SK-N-SH treated with all-trans-retinoic acid at 6 μM for 48 hours (cell line): Measurements from ENCODE around the gene FAM186B.

Experiments
- ATAC-seq: fragments of 200-7000 bp; cut with Tn5 transposase; 3 replicates; pipeline ENCODE4 v1.9.1; 2020; ENCODE audit warnings: mild to moderate bottlenecking, moderate library complexity
- ARNTL ChIP-seq: fragments of 450-650 bp; formaldehyde crosslinking; IDR thresholded peaks from 2 replicates; pipeline ENCODE4 v1.5.0; 2020; ENCODE audit warnings: low read depth, mild to moderate bottlenecking, moderate library complexity, borderline replicate concordance
- CREB5 ChIP-seq: fragments of 250-450 bp; sonication (Bioruptor Pico); IDR thresholded peaks from 2 replicates; pipeline ENCODE4 v1.5.1; 2020; ENCODE audit warnings: low read depth, mild to moderate bottlenecking, moderate library complexity
- CSDC2 ChIP-seq: fragments of 250-450 bp; sonication (Bioruptor Pico); IDR thresholded peaks from 2 replicates; pipeline ENCODE4 v1.5.0; 2020; ENCODE audit warnings: mild to moderate bottlenecking, moderate library complexity
- CSRNP3 ChIP-seq: fragments of 250-450 bp; sonication (Bioruptor Pico); IDR thresholded peaks from 2 replicates; pipeline ENCODE4 v1.5.1; 2021; ENCODE audit warnings: mild to moderate bottlenecking, moderate library complexity
- ESRRG ChIP-seq: fragments of 250-450 bp; sonication (Bioruptor Pico); IDR thresholded peaks from 2 replicates; pipeline ENCODE4 v1.6.1; 2021; ENCODE audit warnings: mild to moderate bottlenecking
- GLIS3 ChIP-seq: fragments of 250-450 bp; sonication (Bioruptor Pico); IDR thresholded peaks from 2 replicates; pipeline ENCODE4 v1.5.0; 2020; ENCODE audit warnings: mild to moderate bottlenecking, moderate library complexity
- ISL1 ChIP-seq: fragments of 250-450 bp; sonication (Bioruptor Pico); IDR thresholded peaks from 2 replicates; pipeline ENCODE4 v2.1.2; 2022; ENCODE audit warnings: mild to moderate bottlenecking, moderate library complexity
- OSR1 ChIP-seq: fragments of 250-450 bp; sonication (Bioruptor Pico); IDR thresholded peaks from 2 replicates; pipeline ENCODE4 v1.8.0; 2022; ENCODE audit warnings: moderate library complexity, mild to moderate bottlenecking, inconsistent platforms
- PATZ1 ChIP-seq: fragments of 250-450 bp; sonication (Bioruptor Pico); IDR thresholded peaks from 2 replicates; pipeline ENCODE4 v1.8.0; 2020; ENCODE audit warnings: mild to moderate bottlenecking, moderate library complexity, borderline replicate concordance
- POU6F1 ChIP-seq: fragments of 250-450 bp; sonication (Bioruptor Pico); IDR thresholded peaks from 2 replicates; pipeline ENCODE4 v1.8.0; 2021; ENCODE audit warnings: low read depth, mild to moderate bottlenecking, moderate library complexity, borderline replicate concordance
- PPARA ChIP-seq: fragments of 250-450 bp; sonication (Bioruptor Pico); IDR thresholded peaks from 2 replicates; pipeline ENCODE4 v1.5.0; 2020; ENCODE audit warnings: mild to moderate bottlenecking, borderline replicate concordance
- RARB ChIP-seq: fragments of 250-450 bp; sonication (Bioruptor Pico); IDR thresholded peaks from 2 replicates; pipeline ENCODE4 v1.8.0; 2021; ENCODE audit warnings: mild to moderate bottlenecking, moderate library complexity
- SNAI2 ChIP-seq: fragments of 250-450 bp; sonication (Bioruptor Pico); IDR thresholded peaks from 2 replicates; pipeline ENCODE4 v1.5.0; 2020; ENCODE audit warnings: mild to moderate bottlenecking, moderate library complexity
- TCF4 ChIP-seq: fragments of 250-450 bp; sonication (Bioruptor Pico); IDR thresholded peaks from 2 replicates; pipeline ENCODE4 v1.8.0; 2021; ENCODE audit warnings: mild to moderate bottlenecking, moderate library complexity, borderline replicate concordance
- TOX ChIP-seq: fragments of 250-450 bp; sonication (Bioruptor Pico); IDR thresholded peaks from 2 replicates; pipeline ENCODE4 v1.8.0; 2021; ENCODE audit warnings: mild to moderate bottlenecking, moderate library complexity, borderline replicate concordance
- TSHZ2 ChIP-seq: fragments of 250-450 bp; sonication (Bioruptor Pico); IDR thresholded peaks from 2 replicates; pipeline ENCODE4 v1.5.0; 2020; ENCODE audit warnings: mild to moderate bottlenecking, moderate library complexity
- ZFP3 ChIP-seq: fragments of 250-450 bp; sonication (Bioruptor Pico); IDR thresholded peaks from 2 replicates; pipeline ENCODE4 v1.5.0; 2020; ENCODE audit warnings: mild to moderate bottlenecking, moderate library complexity
- ZFP30 ChIP-seq: fragments of 450-650 bp; formaldehyde crosslinking; IDR thresholded peaks from 2 replicates; pipeline ENCODE4 v1.5.0; 2022; ENCODE audit warnings: mild to moderate bottlenecking, moderate library complexity
- ZNF70 ChIP-seq: fragments of 450-650 bp; formaldehyde crosslinking; IDR thresholded peaks from 2 replicates; pipeline ENCODE4 v1.5.0; 2020; ENCODE audit warnings: mild to moderate bottlenecking, moderate library complexity
- ZNF8 ChIP-seq: fragments of 450-650 bp; formaldehyde crosslinking; IDR thresholded peaks from 2 replicates; pipeline ENCODE4 v1.5.0; 2020; ENCODE audit warnings: mild to moderate bottlenecking, moderate library complexity

FAM186B gene

GRCh38 chr12:49567611-49568441, 37.6 kb downstream of the FAM186B start, which contains the start of gene MCRS1:
MCRS1 (minus strand) TSS chr12:49568142; CDS start chr12:49566731, 1,411 bp downstream.
- TF ChIP-seq TSHZ2 (no peak), ZFP3 (CRISPR knock-in tag) (no peak), SNAI2 (CRISPR knock-in tag) (no peak), CREB5 (CRISPR knock-in tag) (no peak), OSR1 (CRISPR knock-in tag) (no peak), ISL1 (CRISPR knock-in tag) (no peak), ARNTL (no peak), CSDC2 (CRISPR knock-in tag) (no peak), PATZ1 (CRISPR knock-in tag) (no peak), TCF4 (CRISPR knock-in tag) (no peak), ESRRG (CRISPR knock-in tag) (no peak), TOX (CRISPR knock-in tag) (no peak), ZNF8 (no peak), RARB (CRISPR knock-in tag) (no peak), PPARA (CRISPR knock-in tag) (no peak), POU6F1 (CRISPR knock-in tag) (no peak), GLIS3 (CRISPR knock-in tag) (no peak), ZNF70 (CRISPR knock-in tag) (no peak)
- ATAC-seq, result peak; percentile 88

GRCh38 chr12:49567302-49567610, 38.2 kb downstream of the FAM186B start:
- ATAC-seq, result peak; percentile 19
- TF ChIP-seq CSDC2 (CRISPR knock-in tag) (no peak), PATZ1 (CRISPR knock-in tag) (no peak), OSR1 (CRISPR knock-in tag) (no peak), ZFP3 (CRISPR knock-in tag) (no peak), CSRNP3 (no peak), ZFP30 (CRISPR knock-in tag) (no peak), TOX (CRISPR knock-in tag) (no peak), GLIS3 (CRISPR knock-in tag) (no peak)
- TF ChIP-seq, all 23 proteins: peak for 0
